Breast epithelium (tissue), 3 donors: ENCODE results near the gene CDC42EP1.

Source experiments
- CTCF ChIP-seq, 3 donors: fragments of 450-650 bp; IDR thresholded peaks; one replicate each; pipeline ENCODE4 v1.5.1; 2016 to 2017; ENCODE audit warnings: antibody characterized with exemption in 3 of 3, mild to moderate bottlenecking in 3 of 3, moderate library complexity in 3 of 3
- POLR2A ChIP-seq: fragments of 450-650 bp; IDR thresholded peaks from one replicate; pipeline ENCODE4 v1.6.1; 2016; ENCODE audit warnings: antibody characterized with exemption, mild to moderate bottlenecking, moderate library complexity
- POLR2AphosphoS5 ChIP-seq, 3 donors: sonication (generic); formaldehyde crosslinking; IDR thresholded peaks; one replicate each; pipeline ENCODE4 v1.6.1; 2017; ENCODE audit warnings: antibody characterized with exemption in 3 of 3

- TF ChIP-seq CTCF (IDR thresholded peaks at IDR 0.05) (no peak), POLR2A (no peak), POLR2AphosphoS5 (IDR thresholded peaks at IDR 0.05) (no peak)
These were observed 57.9 kb downstream of the CDC42EP1 start for GRCh38 chr22:37618072-37618656.
